HG03095 (cell line): ENCODE data around the gene GALNT14.

Source experiments
- ATAC-seq: cut with Tn5 transposase; IDR thresholded peaks from one replicate; pipeline ENCODE4 v1.9.1; 2021; ENCODE audit warnings: moderate library complexity; ENCODE audit not compliant: unreplicated experiment

Gene GALNT14

GRCh38 chr2:30949435-30949834, 188.8 kb downstream of the GALNT14 start:
- ATAC-seq = no peak

- ATAC-seq = no peak
These were observed 189.4 kb downstream of the GALNT14 start for GRCh38 chr2:30948857-30949256.

- no peak for ATAC-seq
These were observed 190.1 kb downstream of the GALNT14 start for GRCh38 chr2:30948130-30948529.

GRCh38 chr2:30947686-30948085, 190.6 kb downstream of the GALNT14 start:
- no peak for ATAC-seq

- no peak for ATAC-seq
These were observed 195.8 kb downstream of the GALNT14 start for GRCh38 chr2:30942419-30942818.

- no peak for ATAC-seq
These were observed 197.4 kb downstream of the GALNT14 start for GRCh38 chr2:30940839-30941238.

- ATAC-seq = no peak
These were observed 198.9 kb downstream of the GALNT14 start for GRCh38 chr2:30939364-30939763.

- no peak for ATAC-seq
These were observed 200.0 kb downstream of the GALNT14 start for GRCh38 chr2:30938196-30938595.

- ATAC-seq = no peak
These were observed 201.3 kb downstream of the GALNT14 start for GRCh38 chr2:30936977-30937376.

GRCh38 chr2:30935795-30936194, 202.4 kb downstream of the GALNT14 start:
- ATAC-seq = no peak

- ATAC-seq = no peak
These were observed 204.2 kb downstream of the GALNT14 start for GRCh38 chr2:30934066-30934465.

GRCh38 chr2:30933496-30933895, 204.7 kb downstream of the GALNT14 start:
- ATAC-seq = no peak

- ATAC-seq = no peak
These were observed 205.4 kb downstream of the GALNT14 start for GRCh38 chr2:30932870-30933269.

GRCh38 chr2:30931841-30932407, 206.3 kb downstream of the GALNT14 start:
- no peak for ATAC-seq

- no peak for ATAC-seq
These were observed 207.5 kb downstream of the GALNT14 start for GRCh38 chr2:30930716-30931115.

GRCh38 chr2:30927465-30928075, 210.7 kb downstream of the GALNT14 start:
- ATAC-seq = no peak

- ATAC-seq = no peak
These were observed 211.6 kb downstream of the GALNT14 start for GRCh38 chr2:30926606-30927005.

GRCh38 chr2:30923623-30924022, 214.6 kb downstream of the GALNT14 start:
- ATAC-seq = no peak

- no peak for ATAC-seq
These were observed 217.7 kb downstream of the GALNT14 start for GRCh38 chr2:30920511-30920910.

GRCh38 chr2:30915486-30915885, 222.8 kb downstream of the GALNT14 start:
- no peak for ATAC-seq

- no peak for ATAC-seq
These were observed 223.8 kb downstream of the GALNT14 start for GRCh38 chr2:30914456-30914855.

GRCh38 chr2:30912056-30912455, 226.2 kb downstream of the GALNT14 start:
- ATAC-seq = no peak

- no peak for ATAC-seq
These were observed 226.9 kb downstream of the GALNT14 start for GRCh38 chr2:30911327-30911726.
